GM10266 (cell line): ENCODE results near the gene PIBF1.

ENCODE experiments used
- DNase-seq: peaks from one replicate; pipeline ENCODE4 v3.0.0; 2012; ENCODE audit errors: extremely low spot score
- CTCF ChIP-seq: IDR thresholded peaks from 2 replicates; pipeline ENCODE4 v1.5.1; 2012; ENCODE audit warnings: mild to moderate bottlenecking, low read depth; ENCODE audit not compliant: control insufficient read depth, insufficient read depth; ENCODE audit errors: missing control alignments

Gene PIBF1

GRCh38 chr13:72985610-72986009 is 203.7 kb downstream of the PIBF1 start:
- TF ChIP-seq CTCF = no peak
- no peak for DNase-seq

GRCh38 chr13:72986197-72986596 is 204.3 kb downstream of the PIBF1 start:
- no peak for TF ChIP-seq CTCF
- DNase-seq = no peak

GRCh38 chr13:72990953-72991352 is 209.0 kb downstream of the PIBF1 start:
- no peak for DNase-seq

GRCh38 chr13:72998012-72998411 is 216.1 kb downstream of the PIBF1 start:
- no peak for DNase-seq
- no peak for TF ChIP-seq CTCF

More at GRCh38 chr13:72990953-72991352, 209.0 kb downstream of the PIBF1 start:
- TF ChIP-seq CTCF = no peak

- no peak for TF ChIP-seq CTCF
- peak; percentile 40 for DNase-seq
Observed at GRCh38 chr13:73000027-73000674, 218.2 kb downstream of the PIBF1 start.

GRCh38 chr13:73001971-73002370 is 220.0 kb downstream of the PIBF1 start:
- TF ChIP-seq CTCF = no peak
- no peak for DNase-seq

- TF ChIP-seq CTCF = no peak
- DNase-seq = no peak
Observed at GRCh38 chr13:73011751-73012150, 229.8 kb downstream of the PIBF1 start.
